Measurements from ENCODE around the gene AFAP1L2.

DNA sequence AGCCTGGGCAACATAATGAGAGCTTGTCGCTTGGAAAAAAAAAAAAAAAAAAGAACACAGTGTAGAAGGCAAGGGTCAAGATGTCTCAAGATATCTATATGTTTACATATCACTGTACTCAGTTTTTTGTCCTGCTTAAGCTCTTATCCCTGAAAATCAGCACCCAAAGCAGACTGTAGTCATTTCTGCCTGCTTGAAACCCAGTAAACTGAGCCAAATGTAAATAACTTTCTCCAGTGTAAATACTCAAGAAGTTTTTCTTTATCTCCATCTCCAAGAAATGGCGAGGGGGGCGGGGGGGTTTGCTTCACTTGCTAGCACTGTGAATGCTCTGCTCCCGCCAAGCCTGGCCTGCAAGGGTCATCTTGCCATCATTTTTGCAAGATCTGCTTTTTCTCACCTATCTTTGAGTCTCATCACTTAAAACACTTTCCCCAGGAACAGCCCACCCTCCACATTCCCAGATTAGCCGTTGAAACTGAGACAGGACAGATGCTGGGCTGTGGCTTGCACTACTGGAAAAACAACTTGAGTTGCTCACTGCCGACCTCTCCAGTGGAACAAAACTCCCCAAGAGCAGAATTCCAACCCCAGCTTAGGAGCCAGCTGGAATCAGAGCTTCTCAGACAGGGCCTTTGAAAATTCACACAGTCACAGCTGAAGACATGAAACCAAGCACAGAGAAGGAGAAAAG is 54.6 kb downstream of the AFAP1L2 start:
- no peak for TF ChIP-seq CTCF (IDR thresholded peaks at IDR 0.05)
- TF ChIP-seq POLR2A (IDR thresholded peaks at IDR 0.05) = no peak

Data from right lobe of liver (tissue), 4 donors.